ENCODE results near the gene RGS17.
"Not testable (repeated sequence)": the region's sequence is repeated elsewhere in the genome, so short reads cannot be mapped to it uniquely, and the experiment has no call there.

- not testable (repeated sequence) for TF ChIP-seq POLR2A (IDR thresholded peaks at IDR 0.05; ENCODE audit: low read depth); EP300 (IDR thresholded peaks at IDR 0.05)
These were observed 20.0 kb downstream of the RGS17 start for GRCh38 chr6:153111082-153111481.

All from esophagus muscularis mucosa (tissue), 2 donors.